H9 (cell line): ENCODE data around the gene AMACR. TPM values are rescaled to one million over a fixed set of nuclear protein-coding genes. Genes with fewer than 3 reads are reported as not detected.

Source experiments
- DNase-seq: peaks from one replicate; pipeline ENCODE4 v3.0.0-alpha.2; 2017
- H2AFZ ChIP-seq: one replicate; pipeline ENCODE4 v1.6.1; 2013; ENCODE audit warnings: mild to moderate bottlenecking, low read length, control low read depth, moderate library complexity
- H2AK5ac ChIP-seq: 2 replicates; pipeline ENCODE4 v1.6.1; 2013; ENCODE audit warnings: low read length, control low read depth, mixed read lengths; ENCODE audit not compliant: insufficient read length
- H2BK120ac ChIP-seq: one replicate; pipeline ENCODE4 v1.6.1; 2013; ENCODE audit warnings: low read depth, mild to moderate bottlenecking, low read length, control low read depth, inconsistent platforms; ENCODE audit not compliant: poor library complexity, severe bottlenecking
- H2BK12ac ChIP-seq: 2 replicates; pipeline ENCODE4 v1.6.1; 2013; ENCODE audit warnings: low read length, control low read depth, mixed read lengths, low read depth; ENCODE audit not compliant: insufficient read length
- H2BK15ac ChIP-seq: 2 replicates; pipeline ENCODE4 v1.6.1; 2013; ENCODE audit warnings: low read depth, low read length, control low read depth
- H2BK20ac ChIP-seq: one replicate; pipeline ENCODE4 v1.6.1; 2013; ENCODE audit warnings: low read depth, mild to moderate bottlenecking, low read length, control low read depth, inconsistent platforms; ENCODE audit not compliant: poor library complexity, severe bottlenecking
- H2BK5ac ChIP-seq: 2 replicates; pipeline ENCODE4 v1.6.1; 2013; ENCODE audit warnings: low read length, control low read depth, mixed read lengths; ENCODE audit not compliant: insufficient read length
- H3K14ac ChIP-seq: 2 replicates; pipeline ENCODE4 v1.6.1; 2013; ENCODE audit warnings: low read length, control low read depth; ENCODE audit not compliant: insufficient read depth
- H3K18ac ChIP-seq: 2 replicates; pipeline ENCODE4 v1.6.1; 2013; ENCODE audit warnings: low read depth, mild to moderate bottlenecking, mixed read lengths, low read length, control low read depth; ENCODE audit not compliant: insufficient read length
- H3K23ac ChIP-seq: 2 replicates; pipeline ENCODE4 v1.6.1; 2013; ENCODE audit warnings: low read length, control low read depth, mixed read lengths, low read depth; ENCODE audit not compliant: insufficient read length
- H3K23me2 ChIP-seq: 2 replicates; pipeline ENCODE4 v1.6.1; 2013; ENCODE audit warnings: low read depth, mild to moderate bottlenecking, mixed read lengths, low read length, control low read depth; ENCODE audit not compliant: insufficient read length, poor library complexity, severe bottlenecking
- H3K27ac ChIP-seq: 2 replicates; pipeline ENCODE4 v1.5.1; 2013; ENCODE audit warnings: low read length, control low read depth, mixed read lengths, low read depth; ENCODE audit not compliant: insufficient read length
- H3K27me3 ChIP-seq: 2 replicates; pipeline ENCODE4 v1.6.1; 2013; ENCODE audit warnings: low read length, control low read depth, inconsistent platforms; ENCODE audit not compliant: insufficient read depth
- H3K4ac ChIP-seq: 2 replicates; pipeline ENCODE4 v1.6.1; 2013; ENCODE audit warnings: low read depth, mild to moderate bottlenecking, control low read depth, inconsistent platforms, low read length, moderate library complexity
- H3K4me1 ChIP-seq: 2 replicates; pipeline ENCODE4 v1.6.1; 2013; ENCODE audit warnings: low read length, control low read depth, inconsistent platforms; ENCODE audit not compliant: insufficient read depth
- H3K4me2 ChIP-seq: 2 replicates; pipeline ENCODE4 v1.6.1; 2013; ENCODE audit warnings: low read length, control low read depth, mixed read lengths; ENCODE audit not compliant: insufficient read length, insufficient read depth
- H3K56ac ChIP-seq: 2 replicates; pipeline ENCODE4 v1.6.1; 2013; ENCODE audit warnings: low read depth, mild to moderate bottlenecking, mixed read lengths, low read length, control low read depth; ENCODE audit not compliant: insufficient read length
- H3K79me1 ChIP-seq: 2 replicates; pipeline ENCODE4 v1.6.1; 2013; ENCODE audit warnings: low read depth, mild to moderate bottlenecking, moderate library complexity, low read length, control low read depth, inconsistent platforms; ENCODE audit not compliant: insufficient read depth, poor library complexity, severe bottlenecking
- H3K79me2 ChIP-seq: 2 replicates; pipeline ENCODE4 v1.6.1; 2013; ENCODE audit warnings: low read length, control low read depth, inconsistent platforms; ENCODE audit not compliant: insufficient read depth
- H3K9ac ChIP-seq: 2 replicates; pipeline ENCODE4 v1.6.1; 2013; ENCODE audit warnings: low read length, control low read depth, mixed read lengths; ENCODE audit not compliant: insufficient read length; ENCODE audit errors: extremely low read depth
- H3K9me3 ChIP-seq: one replicate; pipeline ENCODE4 v1.6.1; 2013; ENCODE audit warnings: low read depth, low read length, inconsistent platforms; ENCODE audit not compliant: control insufficient read depth
- H3T11ph ChIP-seq: one replicate; pipeline ENCODE4 v1.6.1; 2013; ENCODE audit warnings: mild to moderate bottlenecking, low read length, control low read depth, inconsistent platforms
- H4K20me1 ChIP-seq: one replicate; pipeline ENCODE4 v1.6.1; 2013; ENCODE audit not compliant: control insufficient read depth, insufficient read length, insufficient read depth
- H4K5ac ChIP-seq: 2 replicates; pipeline ENCODE4 v1.6.1; 2013; ENCODE audit warnings: low read depth, mild to moderate bottlenecking, mixed read lengths, low read length, control low read depth; ENCODE audit not compliant: insufficient read length
- H4K8ac ChIP-seq: replicated peaks from 2 replicates; pipeline ENCODE4 v1.6.1; 2013; ENCODE audit warnings: low read length, control low read depth, mixed read lengths, low read depth; ENCODE audit not compliant: insufficient read length
- H4K91ac ChIP-seq: 2 replicates; pipeline ENCODE4 v1.6.1; 2013; ENCODE audit warnings: low read depth, mild to moderate bottlenecking, moderate library complexity, mixed read lengths, low read length, control low read depth; ENCODE audit not compliant: insufficient read length
- H3K27ac Mint-ChIP-seq, 3 experiments: 2 replicates in 2 of 3; 3 replicates in 1 of 3; pipeline ENCODE4 v1.8.0; 2020 to 2021; ENCODE audit warnings: mixed read lengths in 3 of 3, mild to moderate bottlenecking in 1 of 3, moderate library complexity in 1 of 3
- H3K27me3 Mint-ChIP-seq: 2 replicates; pipeline ENCODE4 v1.8.0; 2021; ENCODE audit warnings: low read depth, mild to moderate bottlenecking, moderate library complexity, mixed read lengths
- H3K36me3 Mint-ChIP-seq, 3 experiments: 2 replicates in 2 of 3; 3 replicates in 1 of 3; pipeline ENCODE4 v1.8.0; 2020 to 2021; ENCODE audit warnings: low read depth in 3 of 3, mixed read lengths in 3 of 3; ENCODE audit not compliant: insufficient read depth in 1 of 3
- H3K4me1 Mint-ChIP-seq, 2 experiments: 2 replicates each; pipeline ENCODE4 v1.8.0; 2020; ENCODE audit warnings: mixed read lengths in 2 of 2
- H3K4me3 Mint-ChIP-seq, 2 experiments: 2 replicates in 1 of 2; 3 replicates in 1 of 2; pipeline ENCODE4 v1.8.0; 2020 to 2021; ENCODE audit warnings: mild to moderate bottlenecking in 2 of 2, mixed read lengths in 2 of 2, moderate library complexity in 1 of 2
- H3K9me3 Mint-ChIP-seq, 2 experiments: 2 replicates in 1 of 2; 3 replicates in 1 of 2; pipeline ENCODE4 v1.8.0; 2020; ENCODE audit warnings: mild to moderate bottlenecking in 2 of 2, mixed read lengths in 2 of 2, moderate library complexity in 1 of 2
- WGBS: extraction: QIAGEN DNeasy Blood & Tissue Kit; methylation state at CpG from one replicate; pipeline ENCODE4 v1.1.7; 2013; ENCODE audit warnings: missing lambda C conversion rate, low lambda C conversion rate, mixed read lengths; ENCODE audit not compliant: insufficient read length; ENCODE audit errors: extremely low coverage; 5-methylcytosine and 5-hydroxymethylcytosine counted together
- total RNA-seq: library from RNA; stranded (reverse); gene quantifications from 2 replicates; pipeline ENCODE4 v1.2.1, GENCODE V29; 2021
- TF ChIP-seq, protein P1 (sequence below): fragments of 200-600 bp; sonication (generic); conservative IDR thresholded peaks from 3 replicates; pipeline ENCODE4 v1.8.0; 2021; ENCODE audit warnings: antibody characterized with exemption, mild to moderate bottlenecking

The AMACR gene
- total RNA-seq, 1 experiment from 2014 or later = 9.7 TPM

DNA sequence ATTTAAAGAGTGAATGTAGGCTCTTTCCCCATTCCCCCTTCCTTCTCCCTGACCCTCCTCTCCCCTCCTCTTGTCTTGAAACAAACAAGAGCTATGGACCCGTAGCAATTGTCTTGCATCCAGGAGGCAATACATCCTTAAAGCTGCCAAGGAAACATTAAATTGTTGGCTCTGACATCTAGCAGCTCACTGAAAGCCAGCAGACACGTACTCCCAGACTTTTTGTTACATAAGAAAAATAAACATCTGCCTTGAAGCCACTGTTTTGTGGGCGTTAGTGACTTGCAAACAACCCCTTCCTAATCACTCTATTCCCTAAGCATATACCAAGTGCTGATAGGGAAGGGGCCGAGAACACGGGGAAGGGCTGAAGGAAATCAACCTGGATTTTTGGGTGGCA is 32.0 kb downstream of the AMACR start:
- H3T11ph ChIP-seq = no peak overlapping the region
- no peak for DNase-seq
- Mint-ChIP-seq H3K36me3 (peaks cover 0 to 3% (median 0%) of the 10 kb centered on the region in 3 experiments; a peak in 1 of 7 replicates), H3K9me3 (no peaks in the 10 kb centered on the region), H3K4me3 (no peak overlapping the region), H3K27me3 (no peaks in the 10 kb centered on the region), H3K4me1 (peaks cover 45 to 66% of the 10 kb centered on the region in 2 experiments), H3K27ac (0 out of 7 replicates have a peak overlapping the region, but pooled peaks of 1 of the 3 experiments have one; percentile 49)
- H3K23me2 ChIP-seq = no peaks in the 10 kb centered on the region
- no peak overlapping the region for H4K91ac ChIP-seq
- H2BK12ac ChIP-seq = no peak overlapping the region
- H3K23ac ChIP-seq = no peak overlapping the region
- H2BK120ac ChIP-seq = no peak overlapping the region
- no peak overlapping the region for H2AFZ ChIP-seq
- H3K79me1 ChIP-seq = no peaks in the 10 kb centered on the region
- no peaks in the 10 kb centered on the region for H3K79me2 ChIP-seq
- no peak overlapping the region for H3K4me2 ChIP-seq
- no peak overlapping the region for H2BK20ac ChIP-seq
- H4K20me1 ChIP-seq = no peaks in the 10 kb centered on the region
- no peak overlapping the region for H3K14ac ChIP-seq
- no peak overlapping the region for H3K27ac ChIP-seq
- H2BK5ac ChIP-seq = no peak overlapping the region
- no peak overlapping the region for H3K56ac ChIP-seq
- no peaks in the 10 kb centered on the region for H3K9me3 ChIP-seq
- peaks cover 8% of the 10 kb centered on the region; the same call in 1 of the 2 replicates for H3K4me1 ChIP-seq
- no CpG with 5 or more reads among the region's 5 CpGs for WGBS
- H3K18ac ChIP-seq = no peak overlapping the region
- H3K27me3 ChIP-seq = no peaks in the 10 kb centered on the region
- H2AK5ac ChIP-seq = no peak overlapping the region
- no peak overlapping the region for H4K5ac ChIP-seq
- H3K4ac ChIP-seq = no peak overlapping the region
- H3K9ac ChIP-seq = no peak overlapping the region
- H4K8ac ChIP-seq = no peak overlapping the region
- no peak overlapping the region for H2BK15ac ChIP-seq
- TF ChIP-seq, protein P1, sequence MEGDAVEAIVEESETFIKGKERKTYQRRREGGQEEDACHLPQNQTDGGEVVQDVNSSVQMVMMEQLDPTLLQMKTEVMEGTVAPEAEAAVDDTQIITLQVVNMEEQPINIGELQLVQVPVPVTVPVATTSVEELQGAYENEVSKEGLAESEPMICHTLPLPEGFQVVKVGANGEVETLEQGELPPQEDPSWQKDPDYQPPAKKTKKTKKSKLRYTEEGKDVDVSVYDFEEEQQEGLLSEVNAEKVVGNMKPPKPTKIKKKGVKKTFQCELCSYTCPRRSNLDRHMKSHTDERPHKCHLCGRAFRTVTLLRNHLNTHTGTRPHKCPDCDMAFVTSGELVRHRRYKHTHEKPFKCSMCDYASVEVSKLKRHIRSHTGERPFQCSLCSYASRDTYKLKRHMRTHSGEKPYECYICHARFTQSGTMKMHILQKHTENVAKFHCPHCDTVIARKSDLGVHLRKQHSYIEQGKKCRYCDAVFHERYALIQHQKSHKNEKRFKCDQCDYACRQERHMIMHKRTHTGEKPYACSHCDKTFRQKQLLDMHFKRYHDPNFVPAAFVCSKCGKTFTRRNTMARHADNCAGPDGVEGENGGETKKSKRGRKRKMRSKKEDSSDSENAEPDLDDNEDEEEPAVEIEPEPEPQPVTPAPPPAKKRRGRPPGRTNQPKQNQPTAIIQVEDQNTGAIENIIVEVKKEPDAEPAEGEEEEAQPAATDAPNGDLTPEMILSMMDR = no peak
